ENCODE measurements around the gene MYT1.

- TF ChIP-seq CTCF (IDR thresholded peaks at IDR 0.05) (no peak), POLR2A (IDR thresholded peaks at IDR 0.05; ENCODE audit: low read depth) (no peak), POLR2AphosphoS5 (IDR thresholded peaks at IDR 0.05) (no peak)
These were observed 74.7 kb downstream of the MYT1 start for GRCh38 chr20:64238851-64239387.
